ENCODE results near the gene GABBR1. TPM values are rescaled to one million over a fixed set of nuclear protein-coding genes. Genes with fewer than 3 reads are reported as not detected.

Gene GABBR1
- total RNA-seq, 1 experiment from 2014 or later = 146 TPM

DNA sequence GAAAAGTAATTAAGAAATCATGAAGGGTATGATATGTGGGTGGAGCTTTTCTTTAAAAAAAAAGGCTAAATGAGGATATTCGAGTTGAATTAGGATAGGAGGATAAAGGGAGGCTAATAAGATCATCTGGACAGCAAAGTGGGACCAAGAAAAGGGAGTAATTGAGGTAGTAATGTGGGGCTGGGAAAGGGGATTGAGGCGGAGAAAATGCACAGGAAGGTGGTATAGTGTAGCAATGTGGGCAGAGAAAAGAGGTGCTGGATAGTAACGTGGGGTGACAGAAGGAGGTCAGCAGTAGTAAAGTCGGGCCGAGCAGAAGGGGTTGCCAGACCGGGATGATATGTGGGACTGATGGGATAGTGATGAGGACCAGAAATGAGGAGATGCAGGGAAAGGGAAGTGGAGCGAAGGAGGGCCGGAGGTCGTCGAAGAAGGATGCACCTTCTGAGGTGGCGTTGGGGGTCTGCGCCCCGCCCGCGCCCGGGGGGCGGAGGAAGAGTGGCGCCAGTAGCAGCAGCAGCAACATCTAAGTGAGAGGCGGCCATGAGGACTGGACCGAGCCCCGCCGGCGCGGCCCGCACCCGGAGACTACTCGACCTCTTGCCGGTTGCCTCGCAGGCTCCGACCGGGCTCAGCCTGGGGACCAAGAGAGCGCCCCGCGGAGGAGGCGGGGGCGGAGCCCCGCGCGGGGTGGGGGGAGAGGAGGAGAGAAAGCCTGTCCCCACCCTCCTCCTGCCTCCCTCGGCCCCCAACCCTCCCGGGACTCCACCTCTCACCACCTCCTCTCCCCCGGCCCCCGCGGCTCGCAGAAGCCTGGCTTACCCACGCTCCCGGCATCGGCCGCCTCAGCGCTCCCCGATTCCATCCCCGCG, 887 bp downstream of the GABBR1 start:
- Histone ChIP-seq H3K23me2 (ENCODE audit: insufficient read length, low read depth, low read length, poor library complexity, severe bottlenecking) (peaks cover 38% of the 10 kb centered on the region), H3K27ac (ENCODE audit: insufficient read length, low read depth, low read length) (no peak overlapping the region), H3K9ac (ENCODE audit: extremely low read depth, insufficient read length, low read length) (peak overlapping the region; percentile 27), H3K23ac (ENCODE audit: insufficient read length, low read depth, low read length) (no peak overlapping the region), H3K79me2 (ENCODE audit: insufficient read depth, low read length) (peaks cover 2% of the 10 kb centered on the region; the same call in 1 of the 2 replicates), H3K14ac (ENCODE audit: insufficient read depth, low read length) (peak overlapping the region; percentile 0; the same call in 1 of the 2 replicates), H2BK120ac (ENCODE audit: low read depth, low read length, poor library complexity, severe bottlenecking) (no peak overlapping the region), H3K4me1 (ENCODE audit: insufficient read depth, low read length) (peaks cover 4% of the 10 kb centered on the region; the same call in 1 of the 2 replicates), H4K8ac (replicated peaks; ENCODE audit: insufficient read length, low read depth, low read length) (no peak overlapping the region), H3K79me1 (ENCODE audit: insufficient read depth, low read depth, low read length, poor library complexity, severe bottlenecking) (no peaks in the 10 kb centered on the region), H3K56ac (ENCODE audit: insufficient read length, low read depth, low read length) (no peak overlapping the region), H3T11ph (ENCODE audit: low read length) (no peak overlapping the region), H4K91ac (ENCODE audit: insufficient read length, low read depth, low read length) (no peak overlapping the region), H4K5ac (ENCODE audit: insufficient read length, low read depth, low read length) (no peak overlapping the region), H4K20me1 (ENCODE audit: control insufficient read depth, insufficient read depth, insufficient read length) (no peaks in the 10 kb centered on the region), H3K4me2 (ENCODE audit: insufficient read depth, insufficient read length, low read length) (peak overlapping the region; percentile 93), H3K27me3 (ENCODE audit: insufficient read depth, low read length) (no peaks in the 10 kb centered on the region), H3K4ac (ENCODE audit: low read depth, low read length) (no peak overlapping the region), H2BK12ac (ENCODE audit: insufficient read length, low read depth, low read length) (no peak overlapping the region), H3K18ac (ENCODE audit: insufficient read length, low read depth, low read length) (no peak overlapping the region), H2AFZ (ENCODE audit: low read length) (no peak overlapping the region), H2BK20ac (ENCODE audit: low read depth, low read length, poor library complexity, severe bottlenecking) (no peak overlapping the region), H2BK15ac (ENCODE audit: low read depth, low read length) (no peak overlapping the region), H2BK5ac (ENCODE audit: insufficient read length, low read length) (no peak overlapping the region), H2AK5ac (ENCODE audit: insufficient read length, low read length) (no peak overlapping the region), H3K9me3 (ENCODE audit: control insufficient read depth, low read depth, low read length) (no peaks in the 10 kb centered on the region)
- peak; percentile 81 for DNase-seq
- peak overlapping the region; percentile 88 to 92 for H3K4me3 Mint-ChIP-seq
- TF ChIP-seq, protein P1, sequence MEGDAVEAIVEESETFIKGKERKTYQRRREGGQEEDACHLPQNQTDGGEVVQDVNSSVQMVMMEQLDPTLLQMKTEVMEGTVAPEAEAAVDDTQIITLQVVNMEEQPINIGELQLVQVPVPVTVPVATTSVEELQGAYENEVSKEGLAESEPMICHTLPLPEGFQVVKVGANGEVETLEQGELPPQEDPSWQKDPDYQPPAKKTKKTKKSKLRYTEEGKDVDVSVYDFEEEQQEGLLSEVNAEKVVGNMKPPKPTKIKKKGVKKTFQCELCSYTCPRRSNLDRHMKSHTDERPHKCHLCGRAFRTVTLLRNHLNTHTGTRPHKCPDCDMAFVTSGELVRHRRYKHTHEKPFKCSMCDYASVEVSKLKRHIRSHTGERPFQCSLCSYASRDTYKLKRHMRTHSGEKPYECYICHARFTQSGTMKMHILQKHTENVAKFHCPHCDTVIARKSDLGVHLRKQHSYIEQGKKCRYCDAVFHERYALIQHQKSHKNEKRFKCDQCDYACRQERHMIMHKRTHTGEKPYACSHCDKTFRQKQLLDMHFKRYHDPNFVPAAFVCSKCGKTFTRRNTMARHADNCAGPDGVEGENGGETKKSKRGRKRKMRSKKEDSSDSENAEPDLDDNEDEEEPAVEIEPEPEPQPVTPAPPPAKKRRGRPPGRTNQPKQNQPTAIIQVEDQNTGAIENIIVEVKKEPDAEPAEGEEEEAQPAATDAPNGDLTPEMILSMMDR (conservative IDR thresholded peaks at IDR 0.05) = no peak
- no peaks in the 10 kb centered on the region; the same call in none of the 2 replicates for H3K27me3 Mint-ChIP-seq (ENCODE audit: low read depth)
- peaks cover 55 to 56% of the 10 kb centered on the region in 2 experiments for H3K4me1 Mint-ChIP-seq
- WGBS (ENCODE audit: extremely low coverage, insufficient read length, low lambda C conversion rate) = no CpG with 5 or more reads among the region's 53 CpGs
- peak overlapping the region; percentile 32 to 87 (median 83) for H3K27ac Mint-ChIP-seq
- H3K9me3 Mint-ChIP-seq = peaks cover 0 to 5% of the 10 kb centered on the region in 2 experiments; a peak in 2 of 5 replicates
- peaks cover 0 to 17% (median 9%) of the 10 kb centered on the region in 3 experiments; a peak in 5 of 7 replicates for H3K36me3 Mint-ChIP-seq (ENCODE audit: insufficient read depth in 1 of 3, low read depth in 3 of 3)
